Measurements from ENCODE around the gene RNF224.

The RNF224 gene

GRCh38 chr9:137205126-137206069 is 21.9 kb upstream of the RNF224 start, which contains the start of the genes NDOR1 and TMEM203:
TSS of gene NDOR1 (plus strand) at chr9:137205700. CDS start at chr9:137205778, 78 bp downstream.
TSS of gene TMEM203 (minus strand) at chr9:137205648. CDS start at chr9:137205414, 234 bp downstream.
- Histone ChIP-seq H3F3A (ENCODE audit: insufficient read depth) (peaks cover 12% of the 10 kb centered on the region), H4K20me1 (ENCODE audit: low read depth, low read length) (no peaks in the 10 kb centered on the region), H3K4me3 (ENCODE audit: insufficient read depth, low read length, poor library complexity, severe bottlenecking) (peak within 1 kb of the TSS; percentile 69), H3K4me2 (ENCODE audit: low read depth, low read length, poor library complexity, severe bottlenecking) (peak within 1 kb of the TSS; percentile 78), H3K9me2 (replicated peaks; ENCODE audit: insufficient read depth, low read length) (no peaks in the 10 kb centered on the region), H2AFZ (ENCODE audit: low read depth, low read length, severe bottlenecking) (peak within 1 kb of the TSS; percentile 24), H3K27ac (ENCODE audit: low read depth, low read length) (peak within 1 kb of the TSS; percentile 48; the same call in 1 of the 2 replicates), H3K36me3 (ENCODE audit: low read length) (no peaks in the 10 kb centered on the region), H3K27me3 (ENCODE audit: low read length) (no peaks in the 10 kb centered on the region), H3K9ac (ENCODE audit: low read length) (peak within 1 kb of the TSS; percentile 99), H3K79me2 (ENCODE audit: insufficient read depth, low read length) (peaks cover 31% of the 10 kb centered on the region), H3K9me3 (ENCODE audit: insufficient read depth, low read length) (no peaks in the 10 kb centered on the region)
- TF ChIP-seq EZH2phosphoT487 (conservative IDR thresholded peaks at IDR 0.05; ENCODE audit: low read length) (no peak), CTCF (IDR thresholded peaks at IDR 0.05; ENCODE audit: insufficient read depth, low read length, poor library complexity, severe bottlenecking) (no peak)

GRCh38 chr9:137206602-137207001 is 20.7 kb upstream of the RNF224 start:
- Histone ChIP-seq H3K27ac (ENCODE audit: low read depth, low read length) (no peak overlapping the region), H3K4me2 (ENCODE audit: low read depth, low read length, poor library complexity, severe bottlenecking) (peak overlapping the region; percentile 78), H3K9ac (ENCODE audit: low read length) (peak overlapping the region; percentile 99)

GRCh38 chr9:137211532-137211931 is 15.8 kb upstream of the RNF224 start:
- no peak overlapping the region for H3K4me3 ChIP-seq (ENCODE audit: insufficient read depth, low read length, poor library complexity, severe bottlenecking)
- H4K20me1 ChIP-seq (ENCODE audit: low read depth, low read length): no peaks in the 10 kb centered on the region
- no peaks in the 10 kb centered on the region for H3K9me3 ChIP-seq (ENCODE audit: insufficient read depth, low read length)
- H3K4me2 ChIP-seq (ENCODE audit: low read depth, low read length, poor library complexity, severe bottlenecking): no peak overlapping the region
- no peaks in the 10 kb centered on the region for H3K27me3 ChIP-seq (ENCODE audit: low read length)
- no peaks in the 10 kb centered on the region for H3F3A ChIP-seq (ENCODE audit: insufficient read depth)
- no peaks in the 10 kb centered on the region for H3K9me2 ChIP-seq (replicated peaks; ENCODE audit: insufficient read depth, low read length)
- no peak overlapping the region for H3K9ac ChIP-seq (ENCODE audit: low read length)
- H2AFZ ChIP-seq (ENCODE audit: low read depth, low read length, severe bottlenecking): no peak overlapping the region
- H3K36me3 ChIP-seq (ENCODE audit: low read length): no peaks in the 10 kb centered on the region
- TF ChIP-seq CTCF (IDR thresholded peaks at IDR 0.05; ENCODE audit: insufficient read depth, low read length, poor library complexity, severe bottlenecking): no peak
- TF ChIP-seq EZH2phosphoT487 (conservative IDR thresholded peaks at IDR 0.05; ENCODE audit: low read length): no peak
- peaks cover 6% of the 10 kb centered on the region for H3K79me2 ChIP-seq (ENCODE audit: insufficient read depth, low read length)
- no peak overlapping the region for H3K27ac ChIP-seq (ENCODE audit: low read depth, low read length)

More at GRCh38 chr9:137206602-137207001, 20.7 kb upstream of the RNF224 start:
- Histone ChIP-seq H3F3A (ENCODE audit: insufficient read depth) (peaks cover 9% of the 10 kb centered on the region), H3K9me2 (replicated peaks; ENCODE audit: insufficient read depth, low read length) (no peaks in the 10 kb centered on the region), H3K36me3 (ENCODE audit: low read length) (no peaks in the 10 kb centered on the region), H3K9me3 (ENCODE audit: insufficient read depth, low read length) (no peaks in the 10 kb centered on the region), H4K20me1 (ENCODE audit: low read depth, low read length) (no peaks in the 10 kb centered on the region), H3K4me3 (ENCODE audit: insufficient read depth, low read length, poor library complexity, severe bottlenecking) (peak overlapping the region; percentile 69), H3K27me3 (ENCODE audit: low read length) (no peaks in the 10 kb centered on the region), H3K79me2 (ENCODE audit: insufficient read depth, low read length) (peaks cover 31% of the 10 kb centered on the region), H2AFZ (ENCODE audit: low read depth, low read length, severe bottlenecking) (no peak overlapping the region)
- no peak for TF ChIP-seq EZH2phosphoT487 (conservative IDR thresholded peaks at IDR 0.05; ENCODE audit: low read length)

GRCh38 chr9:137212520-137212919 is 14.8 kb upstream of the RNF224 start:
- Histone ChIP-seq H3K9me3 (ENCODE audit: insufficient read depth, low read length) (no peaks in the 10 kb centered on the region), H3K4me2 (ENCODE audit: low read depth, low read length, poor library complexity, severe bottlenecking) (no peak overlapping the region), H3K4me3 (ENCODE audit: insufficient read depth, low read length, poor library complexity, severe bottlenecking) (no peak overlapping the region), H3K27me3 (ENCODE audit: low read length) (no peaks in the 10 kb centered on the region), H3F3A (ENCODE audit: insufficient read depth) (no peaks in the 10 kb centered on the region), H3K9ac (ENCODE audit: low read length) (no peak overlapping the region), H3K27ac (ENCODE audit: low read depth, low read length) (no peak overlapping the region), H4K20me1 (ENCODE audit: low read depth, low read length) (no peaks in the 10 kb centered on the region), H2AFZ (ENCODE audit: low read depth, low read length, severe bottlenecking) (no peak overlapping the region), H3K9me2 (replicated peaks; ENCODE audit: insufficient read depth, low read length) (no peaks in the 10 kb centered on the region), H3K36me3 (ENCODE audit: low read length) (no peaks in the 10 kb centered on the region), H3K79me2 (ENCODE audit: insufficient read depth, low read length) (no peaks in the 10 kb centered on the region)
- TF ChIP-seq EZH2phosphoT487 (conservative IDR thresholded peaks at IDR 0.05; ENCODE audit: low read length) (no peak), CTCF (IDR thresholded peaks at IDR 0.05; ENCODE audit: insufficient read depth, low read length, poor library complexity, severe bottlenecking) (no peak)

All from SU-DHL-6 (cell line).